GM12878 (cell line): ENCODE data around the gene INKA1. TPM values are rescaled to one million over a fixed set of nuclear protein-coding genes. Genes with fewer than 3 reads are reported as not detected.

Experiments used
- microRNA-seq: library from miRNA; unstranded; fragments of <30 nt; microRNA quantifications from one replicate; pipeline ENCODE4, GENCODE V29; 2018
- polyA plus RNA-seq, 11 experiments: library from polyadenylated mRNA; depleted of rRNA in 4 of 11; unstranded in 6 of 11; stranded (reverse) in 5 of 11; fragments of >200 nt; fragmentation: Nextera tagmentation in 4 of 11; fragmentation: Illumina TruSeq in 1 of 11; extraction: Ambion mirVana in 4 of 11; extraction: Trizol in 1 of 11; gene quantifications; 1 replicate in 1 of 11; 2 replicates in 10 of 11; pipeline versions ENCODE4 v1.2.1 to v1.2.3, GENCODE V29; 2011 to 2016; ENCODE audit warnings: inconsistent platforms in 2 of 11, missing spikeins in 2 of 11, low read depth in 1 of 11
- small RNA-seq: library from RNA; depleted of rRNA; stranded (forward); fragments of <200 nt; gene quantifications from one replicate; pipeline ENCODE3, GENCODE V24; 2014
- total RNA-seq, 4 experiments: library from RNA; depleted of rRNA in 3 of 4; stranded (reverse); fragments of >200 nt in 3 of 4; fragmentation: Illumina TruSeq in 1 of 4; extraction: Trizol in 1 of 4; gene quantifications; 2 replicates each; pipeline versions ENCODE4 v1.2.1 to v1.2.3, GENCODE V29; 2013 to 2021

The INKA1 gene
- total and polyA plus RNA-seq, 10 of the 15 experiments (the other 5 are each of a cell fraction or from before 2014, with no cell fraction given) = 0.32 to 10.5 (median 4.9) TPM

Small RNA genes lying within 50 kb of the gene (microRNA-seq; reads per million reads assigned to microRNA genes)
- gene MIR5193 = not detected

Small RNA genes lying within 50 kb of the gene (small RNA-seq; reads per million reads assigned to genes)
- not detected for gene COX6CP14

Other genes with a start within 250 kb of the INKA1 start
Only the 7 nearest of the 14 such genes appear.
- gene AMIGO3, start 83.6 kb upstream of the INKA1 start, total RNA-seq (2014; rRNA removed) = 1.2 and 1.3 TPM in 2 replicates
- not detected in 2 replicates for gene AMIGO3, start 83.6 kb upstream of the INKA1 start, total RNA-seq (2014; rRNA removed; fragmentation: Illumina TruSeq; extraction: Trizol)
- gene AMIGO3, start 83.6 kb upstream of the INKA1 start, total RNA-seq (2021) = 0.18 TPM in 1 of 2 replicates, not detected in the other
- gene AMIGO3, start 83.6 kb upstream of the INKA1 start, polyA plus RNA-seq (2011; rRNA removed) = 0.19 TPM in 1 of 2 replicates, not detected in the other
- gene AMIGO3, start 83.6 kb upstream of the INKA1 start, polyA plus RNA-seq (2014; fragmentation: Illumina TruSeq; extraction: Trizol) = 0.07 TPM in 1 of 2 replicates, not detected in the other
- gene AMIGO3, start 83.6 kb upstream of the INKA1 start, polyA plus RNA-seq (2014; fragmentation: Nextera tagmentation; extraction: Ambion mirVana) = not detected
- gene AMIGO3, start 83.6 kb upstream of the INKA1 start, polyA plus RNA-seq (2014; rRNA removed) = 0.58 and 1.2 TPM in 2 replicates
- 1 to 10 TPM in 1 of 2 experiments, under 1 TPM in 1; 0.44 to 1.1 TPM for gene AMIGO3, start 83.6 kb upstream of the INKA1 start, polyA plus RNA-seq (2016; fragmentation: Nextera tagmentation; extraction: Ambion mirVana)
- 39.1 and 44.3 TPM in 2 replicates for gene GMPPB, start 79.3 kb upstream of the INKA1 start, total RNA-seq (2014; rRNA removed)
- gene GMPPB, start 79.3 kb upstream of the INKA1 start, total RNA-seq (2014; rRNA removed; fragmentation: Illumina TruSeq; extraction: Trizol) = 11.3 and 11.7 TPM in 2 replicates
- gene GMPPB, start 79.3 kb upstream of the INKA1 start, total RNA-seq (2021) = 45.6 and 46.1 TPM in 2 replicates
- 5.7 and 13.4 TPM in 2 replicates for gene GMPPB, start 79.3 kb upstream of the INKA1 start, polyA plus RNA-seq (2011; rRNA removed)
- gene GMPPB, start 79.3 kb upstream of the INKA1 start, polyA plus RNA-seq (2014; fragmentation: Illumina TruSeq; extraction: Trizol) = 4.7 and 13.3 TPM in 2 replicates
- gene GMPPB, start 79.3 kb upstream of the INKA1 start, polyA plus RNA-seq (2014; fragmentation: Nextera tagmentation; extraction: Ambion mirVana) = 1 to 10 TPM; 2.3 to 8.7 TPM
- gene GMPPB, start 79.3 kb upstream of the INKA1 start, polyA plus RNA-seq (2014; rRNA removed) = 33.2 and 40.3 TPM in 2 replicates
- gene GMPPB, start 79.3 kb upstream of the INKA1 start, polyA plus RNA-seq (2016; fragmentation: Nextera tagmentation; extraction: Ambion mirVana) = 10 to 100 TPM; 73.2 to 99.5 TPM
- 13.4 and 16.0 TPM in 2 replicates for gene IP6K1, start 16.7 kb upstream of the INKA1 start, total RNA-seq (2014; rRNA removed)
- gene IP6K1, start 16.7 kb upstream of the INKA1 start, total RNA-seq (2014; rRNA removed; fragmentation: Illumina TruSeq; extraction: Trizol) = 9.9 and 10.6 TPM in 2 replicates
- gene IP6K1, start 16.7 kb upstream of the INKA1 start, total RNA-seq (2021) = 28.6 and 29.8 TPM in 2 replicates
- 13.6 and 30.6 TPM in 2 replicates for gene IP6K1, start 16.7 kb upstream of the INKA1 start, polyA plus RNA-seq (2011; rRNA removed)
- 10.0 and 15.1 TPM in 2 replicates for gene IP6K1, start 16.7 kb upstream of the INKA1 start, polyA plus RNA-seq (2014; fragmentation: Illumina TruSeq; extraction: Trizol)
- gene IP6K1, start 16.7 kb upstream of the INKA1 start, polyA plus RNA-seq (2014; fragmentation: Nextera tagmentation; extraction: Ambion mirVana) = 1 to 10 TPM; 1.3 to 2.0 TPM
- 22.9 and 25.0 TPM in 2 replicates for gene IP6K1, start 16.7 kb upstream of the INKA1 start, polyA plus RNA-seq (2014; rRNA removed)
- gene IP6K1, start 16.7 kb upstream of the INKA1 start, polyA plus RNA-seq (2016; fragmentation: Nextera tagmentation; extraction: Ambion mirVana) = 10 to 100 TPM; 20.4 to 21.7 TPM
- gene CDHR4, start 3.4 kb upstream of the INKA1 start, total RNA-seq (2014; rRNA removed) = not detected in 2 replicates
- not detected in 2 replicates for gene CDHR4, start 3.4 kb upstream of the INKA1 start, total RNA-seq (2014; rRNA removed; fragmentation: Illumina TruSeq; extraction: Trizol)
- not detected in 2 replicates for gene CDHR4, start 3.4 kb upstream of the INKA1 start, total RNA-seq (2021)
- gene CDHR4, start 3.4 kb upstream of the INKA1 start, polyA plus RNA-seq (2011; rRNA removed) = not detected in 2 replicates
- gene CDHR4, start 3.4 kb upstream of the INKA1 start, polyA plus RNA-seq (2014; fragmentation: Illumina TruSeq; extraction: Trizol) = not detected in 2 replicates
- gene CDHR4, start 3.4 kb upstream of the INKA1 start, polyA plus RNA-seq (2014; fragmentation: Nextera tagmentation; extraction: Ambion mirVana) = not detected
- not detected in 2 replicates for gene CDHR4, start 3.4 kb upstream of the INKA1 start, polyA plus RNA-seq (2014; rRNA removed)
- gene CDHR4, start 3.4 kb upstream of the INKA1 start, polyA plus RNA-seq (2016; fragmentation: Nextera tagmentation; extraction: Ambion mirVana) = not detected
- 71.2 and 79.6 TPM in 2 replicates for gene UBA7, start 10.7 kb downstream of the INKA1 start, total RNA-seq (2014; rRNA removed)
- gene UBA7, start 10.7 kb downstream of the INKA1 start, total RNA-seq (2014; rRNA removed; fragmentation: Illumina TruSeq; extraction: Trizol) = 35.1 and 38.9 TPM in 2 replicates
- 108 and 116 TPM in 2 replicates for gene UBA7, start 10.7 kb downstream of the INKA1 start, total RNA-seq (2021)
- gene UBA7, start 10.7 kb downstream of the INKA1 start, polyA plus RNA-seq (2011; rRNA removed) = 34.1 and 65.8 TPM in 2 replicates
- gene UBA7, start 10.7 kb downstream of the INKA1 start, polyA plus RNA-seq (2014; fragmentation: Illumina TruSeq; extraction: Trizol) = 25.9 and 57.4 TPM in 2 replicates
- gene UBA7, start 10.7 kb downstream of the INKA1 start, polyA plus RNA-seq (2014; fragmentation: Nextera tagmentation; extraction: Ambion mirVana) = 10 to 100 TPM; 11.8 to 22.2 TPM
- 105 and 112 TPM in 2 replicates for gene UBA7, start 10.7 kb downstream of the INKA1 start, polyA plus RNA-seq (2014; rRNA removed)
- gene UBA7, start 10.7 kb downstream of the INKA1 start, polyA plus RNA-seq (2016; fragmentation: Nextera tagmentation; extraction: Ambion mirVana) = 10 to 100 TPM; 34.6 to 36.0 TPM
- 20.9 and 21.1 TPM in 2 replicates for gene TRAIP, start 53.3 kb downstream of the INKA1 start, total RNA-seq (2014; rRNA removed)
- gene TRAIP, start 53.3 kb downstream of the INKA1 start, total RNA-seq (2014; rRNA removed; fragmentation: Illumina TruSeq; extraction: Trizol) = 14.7 and 15.9 TPM in 2 replicates
- 19.5 and 23.7 TPM in 2 replicates for gene TRAIP, start 53.3 kb downstream of the INKA1 start, total RNA-seq (2021)
- 12.5 and 18.6 TPM in 2 replicates for gene TRAIP, start 53.3 kb downstream of the INKA1 start, polyA plus RNA-seq (2011; rRNA removed)
- 17.9 and 22.1 TPM in 2 replicates for gene TRAIP, start 53.3 kb downstream of the INKA1 start, polyA plus RNA-seq (2014; fragmentation: Illumina TruSeq; extraction: Trizol)
- 10 to 100 TPM; 33.6 to 37.0 TPM for gene TRAIP, start 53.3 kb downstream of the INKA1 start, polyA plus RNA-seq (2014; fragmentation: Nextera tagmentation; extraction: Ambion mirVana)
- 22.4 and 25.1 TPM in 2 replicates for gene TRAIP, start 53.3 kb downstream of the INKA1 start, polyA plus RNA-seq (2014; rRNA removed)
- gene TRAIP, start 53.3 kb downstream of the INKA1 start, polyA plus RNA-seq (2016; fragmentation: Nextera tagmentation; extraction: Ambion mirVana) = 10 to 100 TPM; 26.8 to 31.2 TPM
- gene CAMKV, start 66.6 kb downstream of the INKA1 start, total RNA-seq (2014; rRNA removed) = not detected in 2 replicates
- gene CAMKV, start 66.6 kb downstream of the INKA1 start, total RNA-seq (2014; rRNA removed; fragmentation: Illumina TruSeq; extraction: Trizol) = not detected in 2 replicates
- gene CAMKV, start 66.6 kb downstream of the INKA1 start, total RNA-seq (2021) = 0.16 TPM in 1 of 2 replicates, not detected in the other
- 0.13 TPM in 1 of 2 replicates, not detected in the other for gene CAMKV, start 66.6 kb downstream of the INKA1 start, polyA plus RNA-seq (2011; rRNA removed)
- gene CAMKV, start 66.6 kb downstream of the INKA1 start, polyA plus RNA-seq (2014; fragmentation: Illumina TruSeq; extraction: Trizol) = not detected in 2 replicates
- not detected for gene CAMKV, start 66.6 kb downstream of the INKA1 start, polyA plus RNA-seq (2014; fragmentation: Nextera tagmentation; extraction: Ambion mirVana)
- gene CAMKV, start 66.6 kb downstream of the INKA1 start, polyA plus RNA-seq (2014; rRNA removed) = 0.05 TPM in 1 of 2 replicates, not detected in the other
- gene CAMKV, start 66.6 kb downstream of the INKA1 start, polyA plus RNA-seq (2016; fragmentation: Nextera tagmentation; extraction: Ambion mirVana) = under 1 TPM; 0.06 to 0.20 TPM